Left lung (tissue), 10 donors: Measurements from ENCODE around the gene C22orf31. TPM values are rescaled to one million over a fixed set of nuclear protein-coding genes. Genes with fewer than 3 reads are reported as not detected.
A peak's percentile ranks its signal among the peaks of the same experiment; 100 is the strongest.

Experiments used
- ATAC-seq: fragments of 200-7000 bp; cut with Tn5 transposase; one replicate; pipeline ENCODE4 v1.9.1; 2020; ENCODE audit warnings: moderate library complexity
- DNase-seq, 4 donors: peaks; one replicate each; pipeline ENCODE4 v3.0.0-alpha.2; 2013 to 2020
- H3K27ac ChIP-seq, 2 donors: fragments of 200-600 bp; sonication (generic) in 1 of 2; one replicate each; pipeline versions ENCODE4 v1.5.0 to v1.8.0; 2020 to 2021
- H3K27me3 ChIP-seq, 2 donors: fragments of 200-600 bp; sonication (generic) in 1 of 2; one replicate each; pipeline versions ENCODE4 v1.5.0 to v1.8.0; 2020 to 2021
- H3K36me3 ChIP-seq, 2 donors: fragments of 200-600 bp; sonication (generic) in 1 of 2; one replicate each; pipeline versions ENCODE4 v1.5.0 to v1.8.0; 2020 to 2021
- H3K4me1 ChIP-seq, 2 donors: fragments of 200-600 bp; one replicate each; pipeline ENCODE4 v1.8.0; 2021
- H3K4me3 ChIP-seq, 2 donors: fragments of 200-600 bp; sonication (generic) in 1 of 2; one replicate each; pipeline versions ENCODE4 v1.5.0 to v1.8.0; 2020 to 2021; ENCODE audit warnings: mild to moderate bottlenecking in 1 of 2
- H3K9me3 ChIP-seq, 2 donors: fragments of 200-600 bp; sonication (generic) in 1 of 2; one replicate each; pipeline versions ENCODE4 v1.5.0 to v1.8.0; 2020 to 2021
- CTCF ChIP-seq, 2 donors: fragments of 200-600 bp; sonication (generic) in 1 of 2; IDR thresholded peaks; one replicate each; pipeline versions ENCODE4 v1.5.0 to v1.8.0; 2021; ENCODE audit warnings: antibody characterized with exemption in 2 of 2
- intact Hi-C, 2 donors: fragments of 100-400 bp; cut with DNase I; formaldehyde crosslinking; loops; one replicate each; pipeline versions ENCODE4 v1.11.2 to v1.14.2; 2022
- polyA plus RNA-seq, 6 donors: library from polyadenylated mRNA; unstranded; fragments of 120-200 nt; gene quantifications; one replicate each; pipeline ENCODE4 v1.2.1, GENCODE V29; 2013; ENCODE audit not compliant: insufficient read length in 6 of 6
- total RNA-seq, 2 donors: library from RNA; stranded (reverse); fragmentation: NEBNext Ultra II Directional; extraction: Animal tissue kit (Norgen Biotek cat#: 25700); gene quantifications; one replicate each; pipeline ENCODE4 v1.2.1, GENCODE V29; 2021
- donor health status: DM: no; HTN: yes; CAD: no.
- donor health status: DM: no; HTN: no; CAD: no.

The C22orf31 gene
- total and polyA plus RNA-seq, 8 donors = 0.29 to 1.6 (median 1.1) TPM; not detected in 1

DNA sequence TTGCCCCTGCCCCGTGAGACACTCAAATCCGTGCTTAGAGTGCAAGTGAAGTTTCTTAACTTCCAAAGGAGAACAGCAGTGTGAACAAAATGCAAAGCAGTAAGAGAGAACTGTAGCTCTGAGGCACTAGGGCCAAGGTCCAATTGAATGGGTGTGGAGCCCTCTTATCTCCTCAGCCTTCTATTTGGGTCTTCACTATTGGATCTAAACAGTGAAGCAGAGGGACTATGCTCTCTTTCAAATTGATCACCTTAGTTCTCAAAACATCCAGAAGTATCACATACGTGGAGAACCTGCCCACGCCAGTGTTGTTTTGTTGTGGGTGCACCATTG, 49.6 kb downstream of the C22orf31 start:
- intact Hi-C loops = no loop called here
- H3K4me3 ChIP-seq = no peak overlapping the region
- no peak overlapping the region for H3K27ac ChIP-seq
- no peaks in the 10 kb centered on the region for H3K36me3 ChIP-seq
- no peak for TF ChIP-seq CTCF (IDR thresholded peaks at IDR 0.05)
- H3K9me3 ChIP-seq = no peaks in the 10 kb centered on the region
- ATAC-seq (no peak), DNase-seq (no peak)
- H3K4me1 ChIP-seq = peaks cover 4 to 9% of the 10 kb centered on the region in 2 donors
- no peaks in the 10 kb centered on the region for H3K27me3 ChIP-seq

GRCh38 chr22:29011240-29012100, 50.2 kb downstream of the C22orf31 start:
- H3K36me3 ChIP-seq = no peaks in the 10 kb centered on the region
- no peak overlapping the region for H3K27ac ChIP-seq
- H3K27me3 ChIP-seq = no peaks in the 10 kb centered on the region
- H3K4me1 ChIP-seq = peaks cover 4 to 9% of the 10 kb centered on the region in 2 donors
- no peak for TF ChIP-seq CTCF (IDR thresholded peaks at IDR 0.05)
- peak; percentile 23 for ATAC-seq
- no peaks in the 10 kb centered on the region for H3K9me3 ChIP-seq
- intact Hi-C loops = no loop called here
- no peak for DNase-seq
- H3K4me3 ChIP-seq = no peak overlapping the region

- H3K36me3 ChIP-seq = no peaks in the 10 kb centered on the region
- TF ChIP-seq CTCF (IDR thresholded peaks at IDR 0.05) = no peak
- no peak for DNase-seq
- H3K9me3 ChIP-seq = no peaks in the 10 kb centered on the region
- peaks cover 0 to 18% of the 10 kb centered on the region in 2 donors for H3K27me3 ChIP-seq
- no peak for ATAC-seq
- H3K4me1 ChIP-seq = peaks cover 11 to 26% of the 10 kb centered on the region in 2 donors
- no peak overlapping the region for H3K27ac ChIP-seq
- intact Hi-C loops = no loop called here
- H3K4me3 ChIP-seq = no peak overlapping the region
Observed at GRCh38 chr22:29009148-29009547, 52.5 kb downstream of the C22orf31 start.

Other genes starting within 250 kb of the C22orf31 start
- gene ZNRF3, start 178.3 kb downstream of the C22orf31 start, total RNA-seq = 10 to 100 TPM in 1 of 2 donors, 1 to 10 TPM in 1; 8.8 to 13.1 TPM
- gene ZNRF3, start 178.3 kb downstream of the C22orf31 start, polyA plus RNA-seq = 10 to 100 TPM; 24.9 to 30.4 (median 28.6) TPM
- gene KREMEN1, start 11.2 kb upstream of the C22orf31 start, total RNA-seq = 10 to 100 TPM; 24.6 to 42.3 TPM
- 10 to 100 TPM; 27.1 to 49.7 (median 33.6) TPM for gene KREMEN1, start 11.2 kb upstream of the C22orf31 start, polyA plus RNA-seq
- gene EMID1, start 144.1 kb upstream of the C22orf31 start, total RNA-seq = 10 to 100 TPM; 10.5 to 17.7 TPM
- gene EMID1, start 144.1 kb upstream of the C22orf31 start, polyA plus RNA-seq = 100 to 1,000 TPM in 2 of 6 donors, 10 to 100 TPM in 4; 78.2 to 110 (median 87.9) TPM
- 10 to 100 TPM; 24.1 to 34.7 TPM for gene RHBDD3, start 206.2 kb upstream of the C22orf31 start, total RNA-seq
- gene RHBDD3, start 206.2 kb upstream of the C22orf31 start, polyA plus RNA-seq = 10 to 100 TPM; 27.6 to 41.8 (median 31.8) TPM
- gene EWSR1, start 206.4 kb upstream of the C22orf31 start, total RNA-seq = 100 to 1,000 TPM; 125 to 189 TPM
- gene EWSR1, start 206.4 kb upstream of the C22orf31 start, polyA plus RNA-seq = 100 to 1,000 TPM; 328 to 352 (median 341) TPM
- gene GAS2L1, start 244.8 kb upstream of the C22orf31 start, total RNA-seq = 10 to 100 TPM; 30.6 to 32.6 TPM
- 10 to 100 TPM in 1 of 6 donors, 1 to 10 TPM in 5; 5.3 to 10.6 (median 8.3) TPM for gene GAS2L1, start 244.8 kb upstream of the C22orf31 start, polyA plus RNA-seq